WTC11 (cell line): Measurements from ENCODE around the gene BUD23. TPM values are rescaled to one million over a fixed set of nuclear protein-coding genes. Genes with fewer than 3 reads are reported as not detected.

Experiments used
- ATAC-seq: fragments of 200-7000 bp; cut with Tn5 transposase; 2 replicates; pipeline ENCODE4 v1.10.0; 2021; ENCODE audit warnings: mild to moderate bottlenecking, moderate library complexity
- CTCF ChIA-PET: fragments of 300-600 bp; sonication (Branson Sonifier 250); formaldehyde crosslinking; loops from one replicate; lab custom pipeline; 2021; ENCODE audit warnings: antibody characterized with exemption; lab: Charles Lee
- POLR2A ChIA-PET: fragments of 350-600 bp; sonication (Branson Sonifier 250); formaldehyde crosslinking; loops from one replicate; lab custom pipeline; 2021; ENCODE audit warnings: antibody characterized with exemption; lab: Charles Lee
- DNase-seq: peaks from one replicate; pipeline ENCODE4 v3.0.0; 2021; ENCODE audit warnings: low spot score
- H3K27ac Mint-ChIP-seq: 2 replicates; pipeline ENCODE4 v1.8.0; 2021; ENCODE audit warnings: mixed read lengths
- H3K27me3 Mint-ChIP-seq: 2 replicates; pipeline ENCODE4 v1.8.0; 2021; ENCODE audit warnings: low read depth, mild to moderate bottlenecking, moderate library complexity, mixed read lengths
- H3K36me3 Mint-ChIP-seq: 2 replicates; pipeline ENCODE4 v1.8.0; 2021; ENCODE audit warnings: mixed read lengths
- H3K4me1 Mint-ChIP-seq: 2 replicates; pipeline ENCODE4 v1.8.0; 2022; ENCODE audit warnings: mixed read lengths
- H3K4me3 Mint-ChIP-seq: 2 replicates; pipeline ENCODE4 v1.8.0; 2021; ENCODE audit warnings: mild to moderate bottlenecking, moderate library complexity, mixed read lengths
- H3K9me3 Mint-ChIP-seq: 2 replicates; pipeline ENCODE4 v1.8.0; 2021; ENCODE audit warnings: mixed read lengths
- CREM ChIP-seq: sonication (generic); formaldehyde crosslinking; IDR thresholded peaks from 2 replicates; pipeline ENCODE4 v1.8.1; 2022; ENCODE audit warnings: mild to moderate bottlenecking, missing genetic modification reagents, moderate library complexity
- ESRRA ChIP-seq: sonication (generic); formaldehyde crosslinking; IDR thresholded peaks from 2 replicates; pipeline ENCODE4 v1.8.1; 2022; ENCODE audit warnings: mild to moderate bottlenecking, missing genetic modification reagents, borderline replicate concordance
- ETV6 ChIP-seq: sonication (generic); formaldehyde crosslinking; IDR thresholded peaks from 2 replicates; pipeline ENCODE4 v1.8.1; 2022; ENCODE audit warnings: mild to moderate bottlenecking, missing genetic modification reagents
- GRHL2 ChIP-seq: fragments of 250-450 bp; sonication (Bioruptor Pico); IDR thresholded peaks from 2 replicates; pipeline ENCODE4 v1.8.0; 2022; ENCODE audit warnings: mild to moderate bottlenecking, moderate library complexity; ENCODE audit not compliant: insufficient replicate concordance, severe bottlenecking
- JAZF1 ChIP-seq: fragments of 250-450 bp; sonication (Bioruptor Pico); IDR thresholded peaks from 2 replicates; pipeline ENCODE4 v1.9.0; 2021; ENCODE audit warnings: moderate library complexity, mild to moderate bottlenecking, inconsistent platforms
- NFATC4 ChIP-seq: fragments of 250-450 bp; sonication (Bioruptor Pico); IDR thresholded peaks from 2 replicates; pipeline ENCODE4 v1.9.0; 2021; ENCODE audit warnings: mild to moderate bottlenecking
- RORB ChIP-seq: fragments of 250-450 bp; sonication (Bioruptor Pico); IDR thresholded peaks from 2 replicates; pipeline ENCODE4 v1.9.0; 2021; ENCODE audit warnings: mild to moderate bottlenecking
- SMAD4 ChIP-seq: sonication (generic); formaldehyde crosslinking; IDR thresholded peaks from 2 replicates; pipeline ENCODE4 v1.8.0; 2022; ENCODE audit warnings: mild to moderate bottlenecking, missing genetic modification reagents
- SP1 ChIP-seq: sonication (generic); formaldehyde crosslinking; conservative IDR thresholded peaks from 2 replicates; pipeline ENCODE4 v1.8.1; 2022; ENCODE audit warnings: missing genetic modification reagents
- TP53 ChIP-seq: sonication (generic); formaldehyde crosslinking; IDR thresholded peaks from 2 replicates; pipeline ENCODE4 v1.8.1; 2023; ENCODE audit warnings: mild to moderate bottlenecking, missing genetic modification reagents
- ZMAT4 ChIP-seq: fragments of 250-450 bp; sonication (Bioruptor Pico); IDR thresholded peaks from 2 replicates; pipeline ENCODE4 v1.9.0; 2021; ENCODE audit warnings: mild to moderate bottlenecking
- ZNF121 ChIP-seq: sonication (generic); formaldehyde crosslinking; IDR thresholded peaks from 2 replicates; pipeline ENCODE4 v1.8.0; 2023; ENCODE audit warnings: missing genetic modification reagents
- ZNF232 ChIP-seq: sonication (generic); formaldehyde crosslinking; IDR thresholded peaks from 2 replicates; pipeline ENCODE4 v1.8.0; 2022; ENCODE audit warnings: mild to moderate bottlenecking, missing genetic modification reagents
- ZNF263 ChIP-seq: sonication (generic); formaldehyde crosslinking; IDR thresholded peaks from 2 replicates; pipeline ENCODE4 v1.8.1; 2022; ENCODE audit warnings: low read depth, mild to moderate bottlenecking, moderate library complexity, missing genetic modification reagents
- ZNF512 ChIP-seq: sonication (generic); formaldehyde crosslinking; IDR thresholded peaks from 2 replicates; pipeline ENCODE4 v1.8.1; 2022; ENCODE audit warnings: missing genetic modification reagents, borderline replicate concordance
- ZNF532 ChIP-seq: fragments of 250-450 bp; sonication (Bioruptor Pico); IDR thresholded peaks from 2 replicates; pipeline ENCODE4 v1.9.0; 2021; ENCODE audit warnings: mild to moderate bottlenecking, borderline replicate concordance
- ZNF671 ChIP-seq: fragments of 250-450 bp; sonication (Bioruptor Pico); IDR thresholded peaks from 2 replicates; pipeline ENCODE4 v1.8.0; 2021; ENCODE audit warnings: mild to moderate bottlenecking
- total RNA-seq: library from RNA; stranded (reverse); gene quantifications from 3 replicates; pipeline ENCODE4 v1.2.3, GENCODE V29; 2021
- TF ChIP-seq, protein P1 (sequence below): sonication (generic); formaldehyde crosslinking; IDR thresholded peaks from 2 replicates; pipeline ENCODE4 v1.8.0; 2023; ENCODE audit warnings: missing genetic modification reagents
- TF ChIP-seq, protein P2 (sequence below): fragments of 200-600 bp; IDR thresholded peaks from 2 replicates; pipeline ENCODE4 v1.8.0; 2022; ENCODE audit warnings: antibody characterized with exemption
- TF ChIP-seq, protein P3 (sequence below): sonication (generic); formaldehyde crosslinking; conservative IDR thresholded peaks from 2 replicates; pipeline ENCODE4 v1.8.1; 2023; ENCODE audit warnings: mild to moderate bottlenecking, low read depth, missing genetic modification reagents, moderate library complexity

The BUD23 gene
- total RNA-seq, 1 experiment from 2014 or later = 91.9 TPM

DNA sequence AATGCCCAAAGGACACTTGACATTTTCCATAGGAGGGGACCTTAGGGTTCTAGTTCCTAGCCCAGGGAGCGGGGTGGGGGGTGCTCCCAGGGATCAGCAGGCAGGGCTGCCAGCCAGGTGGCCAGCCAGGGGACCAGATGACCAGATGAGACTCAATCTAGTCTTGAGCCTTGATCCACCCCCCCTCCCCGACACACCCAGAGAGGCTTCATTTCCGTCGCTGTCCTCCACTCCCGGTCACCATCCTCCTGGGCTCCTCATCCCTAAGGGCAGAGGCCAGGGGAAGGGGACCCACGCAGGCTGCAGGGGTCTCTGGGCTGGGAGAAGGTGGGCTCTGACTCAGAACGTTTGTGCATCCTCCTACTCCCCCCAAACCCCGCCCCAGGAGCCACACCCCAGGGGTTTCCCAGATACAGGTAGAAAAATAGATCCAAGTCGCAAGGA is 35.1 kb downstream of the BUD23 start:
- ATAC-seq = no peak
- no peak for DNase-seq
- peak overlapping the region; percentile 58 for H3K4me3 Mint-ChIP-seq
- ChIA-PET POLR2A (no interaction called here), CTCF (interaction anchor here (5.0 kb wide), 1 partner anchor 112 kb away, joined by 19 read pairs; no protein-coding TSS in a partner anchor)
- no peaks in the 10 kb centered on the region for H3K36me3 Mint-ChIP-seq
- H3K27ac Mint-ChIP-seq = no peak overlapping the region
- H3K4me1 Mint-ChIP-seq = no peaks in the 10 kb centered on the region
- no peak for TF ChIP-seq ZNF512 (CRISPR knock-in tag)
- TF ChIP-seq, protein P1, sequence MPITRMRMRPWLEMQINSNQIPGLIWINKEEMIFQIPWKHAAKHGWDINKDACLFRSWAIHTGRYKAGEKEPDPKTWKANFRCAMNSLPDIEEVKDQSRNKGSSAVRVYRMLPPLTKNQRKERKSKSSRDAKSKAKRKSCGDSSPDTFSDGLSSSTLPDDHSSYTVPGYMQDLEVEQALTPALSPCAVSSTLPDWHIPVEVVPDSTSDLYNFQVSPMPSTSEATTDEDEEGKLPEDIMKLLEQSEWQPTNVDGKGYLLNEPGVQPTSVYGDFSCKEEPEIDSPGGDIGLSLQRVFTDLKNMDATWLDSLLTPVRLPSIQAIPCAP (CRISPR knock-in tag) = no peak
- no peak for TF ChIP-seq ZNF232 (CRISPR knock-in tag)
- TF ChIP-seq SP1 (CRISPR knock-in tag) = no peak
- no peak for TF ChIP-seq ZMAT4
- TF ChIP-seq ETV6 (CRISPR knock-in tag) = no peak
- no peak for TF ChIP-seq RORB (CRISPR knock-in tag)
- no peak for TF ChIP-seq ZNF121 (CRISPR knock-in tag)
- no peak for TF ChIP-seq JAZF1 (CRISPR knock-in tag)
- TF ChIP-seq ZNF532 (CRISPR knock-in tag) = no peak
- no peak for TF ChIP-seq ZNF671 (CRISPR knock-in tag)
- no peak for TF ChIP-seq SMAD4 (CRISPR knock-in tag)
- no peak for TF ChIP-seq TP53 (CRISPR knock-in tag)
- TF ChIP-seq ESRRA (CRISPR knock-in tag) = no peak
- no peak for TF ChIP-seq ZNF263
- H3K27me3 Mint-ChIP-seq = peaks cover 42% of the 10 kb centered on the region
- no peaks in the 10 kb centered on the region for H3K9me3 Mint-ChIP-seq

DNA sequence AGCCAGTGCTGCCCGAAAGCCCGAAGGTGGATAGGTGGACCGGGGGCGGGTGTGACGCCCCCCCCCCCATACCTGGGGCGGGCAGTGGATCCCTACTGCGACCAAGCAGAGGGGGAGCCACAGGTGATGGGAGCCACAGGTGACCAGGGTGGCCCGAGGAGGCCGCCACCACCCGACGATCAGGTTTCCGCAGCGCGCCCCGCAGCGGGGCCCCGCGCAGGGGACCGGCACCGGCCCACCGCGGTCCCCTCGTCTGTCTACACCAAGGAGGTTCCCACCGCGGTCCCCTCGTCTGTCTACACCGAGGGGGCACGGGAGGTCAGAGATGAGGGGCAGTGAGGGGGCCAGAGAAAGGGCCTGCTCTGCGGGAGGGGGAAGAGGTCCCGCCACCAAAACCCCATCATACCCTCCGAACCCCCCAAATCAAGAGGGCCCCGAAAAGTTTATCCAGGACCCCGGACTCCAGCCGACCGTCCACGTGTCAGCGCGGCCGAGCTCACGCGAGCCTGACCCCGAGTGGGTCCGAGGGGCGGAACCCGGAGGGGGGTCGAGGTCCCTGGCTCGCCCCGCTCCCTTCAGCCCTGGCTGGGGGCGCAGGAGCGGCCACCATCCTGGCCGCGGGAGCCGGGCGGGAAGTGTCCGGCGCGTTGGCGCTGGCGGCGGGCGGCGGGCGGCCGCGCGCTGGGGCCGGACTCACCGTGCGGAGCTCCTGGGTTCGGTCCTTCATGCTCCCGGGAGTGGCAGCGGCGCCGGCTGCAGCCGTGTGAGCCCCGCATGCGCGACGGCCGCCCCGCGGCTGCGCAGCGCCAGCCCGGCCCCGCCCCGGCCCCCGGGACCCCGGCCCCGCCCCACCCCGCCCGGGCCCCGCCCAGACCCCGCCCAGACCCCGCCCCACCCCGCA is 35.8 kb downstream of the BUD23 start, which contains the start of gene STX1A:
Gene STX1A, minus strand, starts transcription at position 765 of the 901 bp plus-strand sequence. Its CDS starts 38 bp downstream, at position 727.
- Mint-ChIP-seq H3K4me3 (peak within 1 kb of the TSS; percentile 64), H3K27ac (no peak within 1 kb of the TSS), H3K27me3 (peaks cover 42% of the 10 kb centered on the region), H3K36me3 (no peaks in the 10 kb centered on the region), H3K9me3 (no peaks in the 10 kb centered on the region), H3K4me1 (no peaks in the 10 kb centered on the region)
- CTCF ChIA-PET = interaction anchor here (1.0 to 2.0 kb wide), 7 partner anchors 9 to 112 kb away, joined by 4 to 18 read pairs (median 4); no protein-coding TSS in a partner anchor
- DNase-seq = peak; percentile 68
- ATAC-seq = peak; percentile 94
- POLR2A ChIA-PET = interaction anchor here (0.5 to 0.8 kb wide), 2 partner anchors 15 to 204 kb away, joined by 3 to 5 read pairs; no protein-coding TSS in a partner anchor
- TF ChIP-seq SMAD4 (CRISPR knock-in tag) (no peak), NFATC4 (CRISPR knock-in tag) (no peak), ZNF512 (CRISPR knock-in tag) (no peak), GRHL2 (CRISPR knock-in tag) (no peak), CREM (no peak), ESRRA (CRISPR knock-in tag) (no peak)
- TF ChIP-seq, protein P2, sequence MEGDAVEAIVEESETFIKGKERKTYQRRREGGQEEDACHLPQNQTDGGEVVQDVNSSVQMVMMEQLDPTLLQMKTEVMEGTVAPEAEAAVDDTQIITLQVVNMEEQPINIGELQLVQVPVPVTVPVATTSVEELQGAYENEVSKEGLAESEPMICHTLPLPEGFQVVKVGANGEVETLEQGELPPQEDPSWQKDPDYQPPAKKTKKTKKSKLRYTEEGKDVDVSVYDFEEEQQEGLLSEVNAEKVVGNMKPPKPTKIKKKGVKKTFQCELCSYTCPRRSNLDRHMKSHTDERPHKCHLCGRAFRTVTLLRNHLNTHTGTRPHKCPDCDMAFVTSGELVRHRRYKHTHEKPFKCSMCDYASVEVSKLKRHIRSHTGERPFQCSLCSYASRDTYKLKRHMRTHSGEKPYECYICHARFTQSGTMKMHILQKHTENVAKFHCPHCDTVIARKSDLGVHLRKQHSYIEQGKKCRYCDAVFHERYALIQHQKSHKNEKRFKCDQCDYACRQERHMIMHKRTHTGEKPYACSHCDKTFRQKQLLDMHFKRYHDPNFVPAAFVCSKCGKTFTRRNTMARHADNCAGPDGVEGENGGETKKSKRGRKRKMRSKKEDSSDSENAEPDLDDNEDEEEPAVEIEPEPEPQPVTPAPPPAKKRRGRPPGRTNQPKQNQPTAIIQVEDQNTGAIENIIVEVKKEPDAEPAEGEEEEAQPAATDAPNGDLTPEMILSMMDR = no peak
- TF ChIP-seq, protein P3, sequence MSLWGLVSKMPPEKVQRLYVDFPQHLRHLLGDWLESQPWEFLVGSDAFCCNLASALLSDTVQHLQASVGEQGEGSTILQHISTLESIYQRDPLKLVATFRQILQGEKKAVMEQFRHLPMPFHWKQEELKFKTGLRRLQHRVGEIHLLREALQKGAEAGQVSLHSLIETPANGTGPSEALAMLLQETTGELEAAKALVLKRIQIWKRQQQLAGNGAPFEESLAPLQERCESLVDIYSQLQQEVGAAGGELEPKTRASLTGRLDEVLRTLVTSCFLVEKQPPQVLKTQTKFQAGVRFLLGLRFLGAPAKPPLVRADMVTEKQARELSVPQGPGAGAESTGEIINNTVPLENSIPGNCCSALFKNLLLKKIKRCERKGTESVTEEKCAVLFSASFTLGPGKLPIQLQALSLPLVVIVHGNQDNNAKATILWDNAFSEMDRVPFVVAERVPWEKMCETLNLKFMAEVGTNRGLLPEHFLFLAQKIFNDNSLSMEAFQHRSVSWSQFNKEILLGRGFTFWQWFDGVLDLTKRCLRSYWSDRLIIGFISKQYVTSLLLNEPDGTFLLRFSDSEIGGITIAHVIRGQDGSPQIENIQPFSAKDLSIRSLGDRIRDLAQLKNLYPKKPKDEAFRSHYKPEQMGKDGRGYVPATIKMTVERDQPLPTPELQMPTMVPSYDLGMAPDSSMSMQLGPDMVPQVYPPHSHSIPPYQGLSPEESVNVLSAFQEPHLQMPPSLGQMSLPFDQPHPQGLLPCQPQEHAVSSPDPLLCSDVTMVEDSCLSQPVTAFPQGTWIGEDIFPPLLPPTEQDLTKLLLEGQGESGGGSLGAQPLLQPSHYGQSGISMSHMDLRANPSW (CRISPR knock-in tag) = no peak
